Endothelial cell of umbilical vein (primary cell): ENCODE data around the gene CFAP45. TPM values are rescaled to one million over a fixed set of nuclear protein-coding genes. Genes with fewer than 3 reads are reported as not detected.

ENCODE experiments used
- BruUV-seq: library from RNA; stranded (reverse); fragments of 400-500 nt; replicated peaks from 2 replicates; lab custom pipeline; 2021; lab: Mats Ljungman, UMichigan
- CTCF ChIA-PET: fragments of 300-600, 350-600 bp; sonication (Branson Sonifier 250); formaldehyde crosslinking; loops from one replicate; lab custom pipeline; 2021; ENCODE audit warnings: antibody characterized with exemption, inconsistent platforms; lab: Charles Lee
- POLR2A ChIA-PET: fragments of 300-600, 350-600 bp; sonication (Branson Sonifier 250); formaldehyde crosslinking; loops from one replicate; lab custom pipeline; 2021; ENCODE audit warnings: antibody characterized with exemption, inconsistent platforms; lab: Charles Lee
- DNase-seq: peaks from one replicate; pipeline ENCODE4 v3.0.0-alpha.2; 2011; ENCODE audit warnings: low read depth, low spot score
- FAIRE-seq: peaks from 2 replicates; lab custom pipeline; 2011; peaks lifted over from hg19 to GRCh38; lab: Jason Lieb, UNC
- H2AFZ ChIP-seq: 2 replicates; pipeline ENCODE4 v1.6.0; 2012; ENCODE audit warnings: low read depth, low read length, control low read depth, inconsistent platforms
- H3K27ac ChIP-seq: 2 replicates; pipeline ENCODE4 v1.5.1; 2011; ENCODE audit warnings: low read depth, mild to moderate bottlenecking, control low read depth, low read length, moderate library complexity; ENCODE audit not compliant: insufficient read depth
- H3K27me3 ChIP-seq, 2 experiments: 2 replicates each; pipeline versions ENCODE4 v1.6.0 to v1.6.1; 2011; ENCODE audit warnings: low read length in 2 of 2, mixed read lengths in 1 of 2; ENCODE audit not compliant: control insufficient read depth in 2 of 2, insufficient read depth in 2 of 2
- H3K36me3 ChIP-seq, 2 experiments: 2 replicates in 1 of 2; 3 replicates in 1 of 2; pipeline ENCODE4 v1.5.1; 2011; ENCODE audit warnings: low read length in 2 of 2, mild to moderate bottlenecking in 1 of 2, moderate library complexity in 1 of 2; ENCODE audit not compliant: control insufficient read depth in 2 of 2, insufficient read depth in 2 of 2; ENCODE audit errors: extremely low read depth in 1 of 2
- H3K4me1 ChIP-seq: 3 replicates; pipeline ENCODE4 v1.5.1; 2011; ENCODE audit warnings: mild to moderate bottlenecking, low read length; ENCODE audit not compliant: control insufficient read depth, insufficient read depth; ENCODE audit errors: extremely low read depth
- H3K4me2 ChIP-seq: 2 replicates; pipeline ENCODE4 v1.6.1; 2011; ENCODE audit warnings: low read length, control low read depth, mixed read lengths; ENCODE audit not compliant: insufficient read depth
- H3K4me3 ChIP-seq, 3 experiments: fragments of 200-600 bp in 1 of 3; sonication (generic), shearing (Covaris generic) in 1 of 3; replicated peaks in 1 of 3; 2 replicates each; pipeline ENCODE4 v1.5.1; 2011 to 2016; ENCODE audit warnings: control low read depth in 3 of 3, low read length in 3 of 3, mild to moderate bottlenecking in 2 of 3, inconsistent platforms in 1 of 3, low read depth in 1 of 3, moderate library complexity in 1 of 3; ENCODE audit not compliant: insufficient read depth in 1 of 3
- H3K79me2 ChIP-seq: 2 replicates; pipeline ENCODE4 v1.6.0; 2012; ENCODE audit warnings: low read length, inconsistent platforms; ENCODE audit not compliant: control insufficient read depth, insufficient read depth
- H3K9ac ChIP-seq: replicated peaks from 2 replicates; pipeline ENCODE3; 2011; ENCODE audit warnings: low read length, control low read depth; ENCODE audit not compliant: insufficient read depth; ENCODE audit errors: extremely low read depth
- H3K9me1 ChIP-seq: replicated peaks from 3 replicates; pipeline ENCODE4 v1.6.0; 2011; ENCODE audit warnings: mild to moderate bottlenecking, low read length; ENCODE audit not compliant: control insufficient read depth, insufficient read depth; ENCODE audit errors: extremely low read depth
- H3K9me3 ChIP-seq: replicated peaks from 2 replicates; pipeline ENCODE4 v1.5.1; 2012; ENCODE audit warnings: low read length, inconsistent platforms; ENCODE audit not compliant: control insufficient read depth, insufficient read depth
- H4K20me1 ChIP-seq: replicated peaks from 2 replicates; pipeline ENCODE3; 2011; ENCODE audit warnings: mild to moderate bottlenecking, low read length; ENCODE audit not compliant: control insufficient read depth, insufficient read depth; ENCODE audit errors: extremely low read depth
- EZH2 ChIP-seq: IDR thresholded peaks from 2 replicates; pipeline ENCODE4 v1.6.1; 2012; ENCODE audit warnings: borderline replicate concordance, low read depth, mild to moderate bottlenecking, moderate library complexity, low read length, inconsistent platforms; ENCODE audit not compliant: severe bottlenecking
- FOS ChIP-seq: IDR thresholded peaks from 2 replicates; pipeline ENCODE4 v1.6.1; 2011; ENCODE audit warnings: mild to moderate bottlenecking, low read length, moderate library complexity, borderline replicate concordance; ENCODE audit not compliant: insufficient read depth
- GATA2 ChIP-seq: IDR thresholded peaks from 2 replicates; pipeline ENCODE4 v1.7.0; 2011; ENCODE audit warnings: low read depth, mild to moderate bottlenecking, moderate library complexity, mixed read lengths, low read length; ENCODE audit not compliant: insufficient read length, insufficient read depth
- JUN ChIP-seq: IDR thresholded peaks from 2 replicates; pipeline ENCODE4 v1.6.1; 2011; ENCODE audit warnings: borderline replicate concordance, low read depth; ENCODE audit not compliant: insufficient read length, insufficient read depth
- MYC ChIP-seq: IDR thresholded peaks from one replicate; pipeline ENCODE4 v1.6.1; 2011; ENCODE audit warnings: mild to moderate bottlenecking, low read depth, low read length
- POLR2A ChIP-seq: IDR thresholded peaks from 2 replicates; pipeline ENCODE4 v1.6.1; 2012; ENCODE audit warnings: low read depth, mild to moderate bottlenecking, control low read depth, low read length
- POLR2AphosphoS5 ChIP-seq: IDR thresholded peaks from 2 replicates; pipeline ENCODE4 v1.6.1; 2012; ENCODE audit warnings: low read depth, mild to moderate bottlenecking, control low read depth, low read length, moderate library complexity; ENCODE audit not compliant: insufficient read depth
- dilution Hi-C: fragments of 300-500 bp; cut with MboI; formaldehyde crosslinking; loops from one replicate; pipeline ENCODE4 v1.15.0; 2019; ENCODE audit warnings: low sequenced_read_pairs; ENCODE audit not compliant: extremely low pct_ligation_motif_present
- intact Hi-C: fragments of 100-400 bp; cut with micrococcal nuclease; formaldehyde crosslinking; loops from one replicate; pipeline ENCODE4 v1.10.0; 2022
- polyA plus RNA-seq, 4 experiments: library from polyadenylated mRNA; depleted of rRNA in 3 of 4; stranded (reverse) in 3 of 4; unstranded in 1 of 4; fragments of >200 nt; gene quantifications; 2 replicates each; pipeline versions ENCODE4 v1.2.1 to v1.2.3, GENCODE V29; 2011 to 2012; ENCODE audit warnings: missing spikeins in 1 of 4
- total RNA-seq: library from RNA; stranded (reverse); gene quantifications from 2 replicates; pipeline ENCODE4 v1.2.3, GENCODE V29; 2021
- TF ChIP-seq, protein P1 (sequence below): IDR thresholded peaks from 2 replicates; pipeline ENCODE4 v1.6.1; 2011; ENCODE audit not compliant: insufficient read depth, insufficient read length
- TF ChIP-seq, protein P2 (sequence below), 2 donors: IDR thresholded peaks; 1 replicate in 1 of 2; 2 replicates in 1 of 2; pipeline ENCODE4 v1.5.1; 2011; ENCODE audit warnings: low read length in 2 of 2, mild to moderate bottlenecking in 2 of 2, moderate library complexity in 2 of 2, control low read depth in 1 of 2, inconsistent platforms in 1 of 2, low read depth in 1 of 2; ENCODE audit not compliant: insufficient read depth in 1 of 2; ENCODE audit errors: extremely low read depth in 1 of 2

The CFAP45 gene
- total and polyA plus RNA-seq, 2 donors (not counting 3 experiments of a cell fraction or from before 2014, with no cell fraction given): 0.25 to 2.5 TPM

DNA sequence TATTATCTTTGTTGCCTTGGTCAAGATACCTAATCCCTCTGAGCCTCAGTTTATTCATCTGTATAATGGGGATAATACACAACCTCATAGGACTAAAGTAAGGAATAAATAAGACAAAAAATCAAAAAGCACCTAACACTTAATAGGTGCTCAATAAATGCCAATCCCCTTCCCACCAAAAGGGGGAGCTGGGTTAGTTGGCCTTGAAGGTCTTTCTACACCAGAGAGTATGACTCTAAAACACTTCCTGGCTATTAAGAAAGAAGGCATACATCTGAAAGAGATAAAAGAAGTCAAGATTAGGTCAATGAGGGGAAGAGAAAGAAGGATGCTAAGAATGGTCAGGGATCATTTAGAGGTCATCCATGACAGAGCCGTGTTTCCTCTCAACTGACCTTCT, 48.6 kb downstream of the CFAP45 start:
- no TSS peak for BruUV-seq
- DNase-seq (no peak), FAIRE-seq (no peak)
- TF ChIP-seq EZH2 (no peak), POLR2AphosphoS5 (no peak), FOS (no peak), JUN (no peak), MYC (no peak), POLR2A (no peak), GATA2 (no peak)
- TF ChIP-seq, protein P1, sequence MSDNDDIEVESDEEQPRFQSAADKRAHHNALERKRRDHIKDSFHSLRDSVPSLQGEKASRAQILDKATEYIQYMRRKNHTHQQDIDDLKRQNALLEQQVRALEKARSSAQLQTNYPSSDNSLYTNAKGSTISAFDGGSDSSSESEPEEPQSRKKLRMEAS: no peak
- TF ChIP-seq, protein P2, sequence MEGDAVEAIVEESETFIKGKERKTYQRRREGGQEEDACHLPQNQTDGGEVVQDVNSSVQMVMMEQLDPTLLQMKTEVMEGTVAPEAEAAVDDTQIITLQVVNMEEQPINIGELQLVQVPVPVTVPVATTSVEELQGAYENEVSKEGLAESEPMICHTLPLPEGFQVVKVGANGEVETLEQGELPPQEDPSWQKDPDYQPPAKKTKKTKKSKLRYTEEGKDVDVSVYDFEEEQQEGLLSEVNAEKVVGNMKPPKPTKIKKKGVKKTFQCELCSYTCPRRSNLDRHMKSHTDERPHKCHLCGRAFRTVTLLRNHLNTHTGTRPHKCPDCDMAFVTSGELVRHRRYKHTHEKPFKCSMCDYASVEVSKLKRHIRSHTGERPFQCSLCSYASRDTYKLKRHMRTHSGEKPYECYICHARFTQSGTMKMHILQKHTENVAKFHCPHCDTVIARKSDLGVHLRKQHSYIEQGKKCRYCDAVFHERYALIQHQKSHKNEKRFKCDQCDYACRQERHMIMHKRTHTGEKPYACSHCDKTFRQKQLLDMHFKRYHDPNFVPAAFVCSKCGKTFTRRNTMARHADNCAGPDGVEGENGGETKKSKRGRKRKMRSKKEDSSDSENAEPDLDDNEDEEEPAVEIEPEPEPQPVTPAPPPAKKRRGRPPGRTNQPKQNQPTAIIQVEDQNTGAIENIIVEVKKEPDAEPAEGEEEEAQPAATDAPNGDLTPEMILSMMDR (IDR thresholded peaks at IDR 0.05; ENCODE audit: extremely low read depth in 1 of 2, insufficient read depth in 1 of 2, low read depth in 1 of 2, low read length in 2 of 2): no peak
- dilution Hi-C loops (no loop called here), intact Hi-C loops (no loop called here)
- Histone ChIP-seq H3K27ac (no peak overlapping the region), H3K9me1 (no peaks in the 10 kb centered on the region), H3K4me3 (no peak overlapping the region), H3K27me3 (no peaks in the 10 kb centered on the region), H2AFZ (no peak overlapping the region), H3K9ac (no peak overlapping the region), H3K4me2 (no peak overlapping the region), H3K9me3 (no peaks in the 10 kb centered on the region), H3K79me2 (no peaks in the 10 kb centered on the region), H4K20me1 (no peaks in the 10 kb centered on the region), H3K36me3 (no peaks in the 10 kb centered on the region), H3K4me1 (peaks cover 18% of the 10 kb centered on the region)
- POLR2A ChIA-PET: interaction anchor here (1.1 kb wide), 1 partner anchor 38 kb away, joined by 3 read pairs; no protein-coding TSS in a partner anchor
- CTCF ChIA-PET: interaction anchor here (0.9 to 5.9 kb wide), 5 partner anchors 9 to 53 kb away, joined by 3 to 32 read pairs (median 5); no protein-coding TSS in a partner anchor
